HCT116 (cell line): Measurements from ENCODE around the gene KPNA3. TPM values are rescaled to one million over a fixed set of nuclear protein-coding genes. Genes with fewer than 3 reads are reported as not detected.

Experiments
- ATAC-seq: fragments of 200-7000 bp; cut with Tn5 transposase; 2 replicates; pipeline ENCODE4 v1.9.1; 2020; ENCODE audit warnings: mild to moderate bottlenecking, moderate library complexity
- BruUV-seq: library from RNA; stranded (reverse); fragments of 400-500 nt; replicated peaks from 2 replicates; lab custom pipeline; 2021; lab: Mats Ljungman, UMichigan
- CTCF ChIA-PET: fragments of 300-600 bp; sonication (Branson Sonifier 250); formaldehyde crosslinking; loops from one replicate; lab custom pipeline; 2021; ENCODE audit warnings: antibody characterized with exemption; lab: Charles Lee
- POLR2A ChIA-PET: fragments of 300-600, 350-600 bp; sonication (Branson Sonifier 250); formaldehyde crosslinking; loops from one replicate; lab custom pipeline; 2021; ENCODE audit warnings: antibody characterized with exemption; lab: Charles Lee
- RAD21 ChIA-PET, 2 experiments: fragments of 300-600 bp; sonication (Branson Sonifier 250); formaldehyde crosslinking; loops; one replicate each; lab custom pipeline; 2023; ENCODE audit warnings: low total read pairs in 2 of 2; ENCODE audit not compliant: uncharacterized antibody in 2 of 2, unreplicated experiment in 2 of 2, low non-redundant PET in 1 of 2; lab: Charles Lee
- DNase-seq: peaks from one replicate; pipeline ENCODE4 v3.0.0-alpha.2; 2010; ENCODE audit warnings: low read depth, low spot score
- H2AFZ ChIP-seq: fragments of 200-600 bp; shearing (Covaris generic), sonication (generic); 2 replicates; pipeline ENCODE4 v1.6.1; 2017; ENCODE audit warnings: low read depth, mixed run types, mixed read lengths, antibody characterized with exemption, low read length; ENCODE audit not compliant: poor library complexity, severe bottlenecking
- H3K27ac ChIP-seq: 2 replicates; pipeline ENCODE4 v1.5.1; 2012; ENCODE audit warnings: low read depth, low read length
- H3K27me3 ChIP-seq: fragments of 200-600 bp; sonication (generic); 2 replicates; pipeline ENCODE4 v1.6.1; 2016; ENCODE audit warnings: mixed run types, low read length, mixed read lengths; ENCODE audit not compliant: insufficient read depth
- H3K36me3 ChIP-seq, 2 experiments: fragments of 200-500 bp in 1 of 2; fragments of 200-600 bp in 1 of 2; sonication (Bioruptor generic) in 1 of 2; sonication (generic) in 1 of 2; 2 replicates each; pipeline versions ENCODE4 v1.5.1 to v1.6.1; 2014 to 2016; ENCODE audit warnings: low read length in 2 of 2, inconsistent platforms in 1 of 2, mixed read lengths in 1 of 2, mixed run types in 1 of 2; ENCODE audit not compliant: insufficient read depth in 2 of 2, control insufficient read depth in 1 of 2
- H3K4me1 ChIP-seq, 2 experiments: fragments of 200-600 bp in 1 of 2; sonication (generic) in 1 of 2; 2 replicates each; pipeline versions ENCODE4 v1.5.1 to v1.6.1; 2012 to 2017; ENCODE audit warnings: low read length in 2 of 2, inconsistent platforms in 1 of 2, mild to moderate bottlenecking in 1 of 2, mixed read lengths in 1 of 2, mixed run types in 1 of 2, moderate library complexity in 1 of 2; ENCODE audit not compliant: insufficient read depth in 2 of 2, control insufficient read depth in 1 of 2
- H3K4me2 ChIP-seq: fragments of 200-600 bp; sonication (generic); 2 replicates; pipeline ENCODE4 v1.6.1; 2017; ENCODE audit warnings: mixed run types, low read length, mixed read lengths
- H3K4me3 ChIP-seq, 2 experiments: fragments of 200-600 bp in 1 of 2; sonication (generic) in 1 of 2; replicated peaks in 1 of 2; 2 replicates each; pipeline ENCODE4 v1.5.1; 2011 to 2016; ENCODE audit warnings: low read length in 2 of 2, control low read depth in 1 of 2, low read depth in 1 of 2, mild to moderate bottlenecking in 1 of 2, mixed read lengths in 1 of 2, mixed run types in 1 of 2
- H3K79me2 ChIP-seq: fragments of 200-600 bp; sonication (generic); 2 replicates; pipeline ENCODE4 v1.6.1; 2017; ENCODE audit warnings: mild to moderate bottlenecking, mixed run types, low read length, moderate library complexity, mixed read lengths; ENCODE audit not compliant: insufficient read depth
- H3K9ac ChIP-seq: fragments of 200-600 bp; sonication (generic); 2 replicates; pipeline ENCODE4 v1.6.1; 2016; ENCODE audit warnings: low read length, mixed read lengths
- H3K9me2 ChIP-seq: fragments of 200-600 bp; sonication (generic), shearing (Covaris generic); 2 replicates; pipeline ENCODE4 v1.6.1; 2017; ENCODE audit warnings: mixed run types, mild to moderate bottlenecking, moderate library complexity; ENCODE audit not compliant: insufficient read depth
- H3K9me3 ChIP-seq, 2 experiments: fragments of 200-500 bp in 1 of 2; fragments of 200-600 bp in 1 of 2; sonication (Bioruptor generic) in 1 of 2; sonication (generic) in 1 of 2; 2 replicates each; pipeline ENCODE4 v1.6.1; 2014 to 2017; ENCODE audit warnings: low read length in 2 of 2, mixed read lengths in 2 of 2, inconsistent platforms in 1 of 2, low read depth in 1 of 2, mild to moderate bottlenecking in 1 of 2, mixed run types in 1 of 2, moderate library complexity in 1 of 2; ENCODE audit not compliant: control insufficient read depth in 1 of 2, insufficient read depth in 1 of 2
- H4K20me1 ChIP-seq: fragments of 200-600 bp; sonication (generic), shearing (Covaris generic); 2 replicates; pipeline ENCODE4 v1.6.1; 2017; ENCODE audit warnings: mixed run types, mild to moderate bottlenecking, moderate library complexity; ENCODE audit not compliant: insufficient read depth
- CBX3 ChIP-seq: IDR thresholded peaks from 2 replicates; pipeline ENCODE4 v1.6.1; 2012; ENCODE audit warnings: low read depth
- EGR1 ChIP-seq: IDR thresholded peaks from 2 replicates; pipeline ENCODE4 v1.6.1; 2012; ENCODE audit warnings: low read depth
- ELF1 ChIP-seq: IDR thresholded peaks from 2 replicates; pipeline ENCODE4 v1.6.1; 2012; ENCODE audit warnings: low read depth, borderline replicate concordance
- EZH2 ChIP-seq: fragments of 200-600 bp; sonication (generic); IDR thresholded peaks from 2 replicates; pipeline ENCODE4 v1.6.1; 2017; ENCODE audit warnings: antibody characterized with exemption, mixed run types
- EZH2phosphoT487 ChIP-seq: fragments of 200-600 bp; IDR thresholded peaks from 2 replicates; pipeline ENCODE4 v1.6.1; 2018; ENCODE audit warnings: antibody characterized with exemption, borderline replicate concordance
- JUND ChIP-seq: IDR thresholded peaks from 2 replicates; pipeline ENCODE4 v1.6.1; 2012
- MAX ChIP-seq: IDR thresholded peaks from 2 replicates; pipeline ENCODE4 v1.6.1; 2012
- POLR2A ChIP-seq: IDR thresholded peaks from 2 replicates; pipeline ENCODE4 v1.7.0; 2011; ENCODE audit warnings: borderline replicate concordance; ENCODE audit not compliant: insufficient read depth, insufficient read length; ENCODE audit errors: extremely low read depth
- POLR2AphosphoS5 ChIP-seq: IDR thresholded peaks from 2 replicates; pipeline ENCODE4 v1.6.1; 2011; ENCODE audit warnings: mild to moderate bottlenecking, low read depth, low read length, moderate library complexity
- RAD21 ChIP-seq: IDR thresholded peaks from 2 replicates; pipeline ENCODE4 v1.6.1; 2012; ENCODE audit warnings: low read depth, mild to moderate bottlenecking
- REST ChIP-seq: IDR thresholded peaks from 2 replicates; pipeline ENCODE4 v1.6.1; 2012; ENCODE audit warnings: low read depth
- SP1 ChIP-seq: IDR thresholded peaks from 2 replicates; pipeline ENCODE4 v1.6.1; 2012; ENCODE audit warnings: low read depth
- SRF ChIP-seq: IDR thresholded peaks from 2 replicates; pipeline ENCODE4 v1.6.1; 2012; ENCODE audit warnings: low read depth
- YY1 ChIP-seq: IDR thresholded peaks from 2 replicates; pipeline ENCODE4 v1.6.1; 2011; ENCODE audit warnings: low read length, low read depth, moderate library complexity, mild to moderate bottlenecking; ENCODE audit not compliant: insufficient replicate concordance; ENCODE audit errors: extremely low read depth
- ZBTB33 ChIP-seq: IDR thresholded peaks from 2 replicates; pipeline ENCODE4 v1.6.1; 2011; ENCODE audit warnings: mild to moderate bottlenecking, low read length, moderate library complexity; ENCODE audit not compliant: insufficient replicate concordance; ENCODE audit errors: extremely low read depth
- ZNF274 ChIP-seq: fragments of 200-500 bp; sonication (Bioruptor generic); IDR thresholded peaks from 2 replicates; pipeline ENCODE4 v1.6.1; 2014; ENCODE audit warnings: mild to moderate bottlenecking, low read depth, low read length, inconsistent platforms
- intact Hi-C: fragments of 100-400 bp; cut with micrococcal nuclease; formaldehyde crosslinking; loops from 2 replicates; pipeline ENCODE4 v1.10.0; 2022
- total RNA-seq: library from RNA; stranded (reverse); gene quantifications from one replicate; pipeline ENCODE4 v1.2.1, GENCODE V29; 2021; ENCODE audit not compliant: unreplicated experiment

The KPNA3 gene
- total RNA-seq, 1 experiment from 2014 or later, result 45.0 TPM

GRCh38 chr13:49664606-49665005 lies 127.9 kb downstream of the KPNA3 start:
- intact Hi-C loops, result loop anchor here (10.0 kb wide), 1 partner anchor 1140 kb away; no protein-coding TSS in a partner anchor
- Histone ChIP-seq H3K4me2 (no peak overlapping the region), H3K27me3 (no peaks in the 10 kb centered on the region), H4K20me1 (peaks cover 3% of the 10 kb centered on the region; the same call in 1 of the 2 replicates), H3K9me2 (no peaks in the 10 kb centered on the region), H3K79me2 (peaks cover 9% of the 10 kb centered on the region; the same call in 1 of the 2 replicates), H3K27ac (no peak overlapping the region), H3K4me1 (peaks cover 0 to 3% of the 10 kb centered on the region in 2 experiments; a peak in 1 of 4 replicates), H2AFZ (no peak overlapping the region), H3K9me3 (no peaks in the 10 kb centered on the region), H3K9ac (no peak overlapping the region), H3K4me3 (no peak overlapping the region), H3K36me3 (peaks cover 12 to 26% of the 10 kb centered on the region in 2 experiments; a peak in 2 of 4 replicates)
- RAD21 ChIA-PET, result interaction anchor here in 1 of 2 experiments (0.5 kb wide), 1 partner anchor 402 kb away, joined by 3 read pairs; no protein-coding TSS in a partner anchor
- POLR2A ChIA-PET, result no interaction called here
- BruUV-seq, result no TSS peak
- TF ChIP-seq MAX (no peak), EZH2 (no peak), POLR2AphosphoS5 (no peak), EZH2phosphoT487 (no peak), SRF (no peak), CBX3 (no peak), EGR1 (no peak), YY1 (no peak), REST (no peak), SP1 (no peak), ZNF274 (no peak), ELF1 (no peak), ZBTB33 (no peak), JUND (no peak), POLR2A (no peak), RAD21 (no peak)
- no peak for ATAC-seq
- CTCF ChIA-PET, result no interaction called here
- no peak for DNase-seq
